Activated T-helper 1 cell treated with Interleukin-2 at 50 U/mL for 16 hours (primary cell): ENCODE data around the gene RNF175.

Experiments used
- DNase-seq: peaks from one replicate; pipeline ENCODE4 v3.0.0-alpha.2; 2020; ENCODE audit warnings: low read depth

The RNF175 gene

DNA sequence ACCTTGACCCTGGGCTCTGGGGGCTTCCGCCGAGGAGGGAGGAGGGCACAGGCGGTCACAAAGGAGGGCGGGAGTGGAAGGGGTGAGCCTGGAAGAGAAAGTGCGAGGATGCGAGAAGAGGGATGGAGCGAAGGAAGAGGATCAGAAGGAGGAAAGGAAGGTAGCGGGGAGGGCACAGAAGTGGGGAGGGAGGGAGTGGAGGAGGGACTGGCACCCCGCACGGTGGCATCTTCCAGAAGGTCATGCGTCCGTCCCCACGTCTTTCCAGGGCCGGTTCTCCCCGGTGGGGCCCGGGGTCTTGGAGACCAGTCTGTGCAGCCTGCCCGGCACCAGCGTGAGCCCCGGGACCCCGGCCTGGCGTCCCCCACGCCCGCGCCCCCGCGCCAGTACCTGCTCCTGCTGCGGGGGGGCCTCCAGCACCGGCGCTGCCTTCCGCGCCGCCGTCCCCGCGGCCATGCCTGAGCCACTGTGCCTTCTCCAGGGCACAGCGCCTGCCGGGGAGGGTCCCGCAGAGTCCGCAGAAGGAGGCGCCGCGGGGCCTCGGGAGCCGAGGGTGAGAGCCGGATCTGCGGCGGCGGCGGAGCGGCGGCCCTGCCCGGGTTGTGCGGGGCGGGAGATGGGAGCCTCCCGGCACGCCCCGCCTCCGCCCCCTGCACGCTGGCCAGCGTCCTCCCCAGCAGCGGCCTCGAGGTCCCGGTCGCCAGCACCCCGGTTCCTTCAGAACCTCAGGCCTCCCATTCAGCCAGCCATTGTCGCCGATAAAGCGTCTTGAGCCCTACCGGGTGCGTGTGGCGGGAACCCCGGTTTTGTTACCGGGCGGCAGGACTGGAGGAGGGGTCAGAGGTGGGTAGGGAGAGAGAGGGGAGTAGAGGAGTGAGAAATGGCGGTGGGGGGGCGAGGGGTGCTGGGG is at the start of gene RNF175:
Gene RNF175, minus strand, starts transcription at position 618 of the 910 bp plus-strand sequence. Its CDS starts 162 bp downstream, at position 456.
- no peak for DNase-seq

DNA sequence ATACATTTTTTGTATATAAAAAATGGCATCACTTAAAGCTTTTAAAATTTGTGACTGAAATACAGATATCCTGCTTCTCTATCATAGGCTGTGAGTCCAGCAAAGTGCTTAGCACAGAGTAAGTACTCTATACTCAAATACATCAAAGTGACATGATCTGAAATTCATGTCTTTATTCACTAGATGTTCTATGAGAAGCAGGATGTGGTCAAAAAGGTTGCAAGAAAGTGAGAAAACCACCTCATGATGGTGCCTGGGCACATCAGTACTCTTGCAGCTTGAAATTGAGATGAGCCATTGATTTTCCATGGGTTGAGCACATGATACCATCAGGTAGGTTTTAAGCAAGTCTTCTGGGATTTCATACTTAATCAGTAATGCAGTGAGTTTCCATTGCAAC is 49.5 kb upstream of the RNF175 start:
- DNase-seq: no peak

DNA sequence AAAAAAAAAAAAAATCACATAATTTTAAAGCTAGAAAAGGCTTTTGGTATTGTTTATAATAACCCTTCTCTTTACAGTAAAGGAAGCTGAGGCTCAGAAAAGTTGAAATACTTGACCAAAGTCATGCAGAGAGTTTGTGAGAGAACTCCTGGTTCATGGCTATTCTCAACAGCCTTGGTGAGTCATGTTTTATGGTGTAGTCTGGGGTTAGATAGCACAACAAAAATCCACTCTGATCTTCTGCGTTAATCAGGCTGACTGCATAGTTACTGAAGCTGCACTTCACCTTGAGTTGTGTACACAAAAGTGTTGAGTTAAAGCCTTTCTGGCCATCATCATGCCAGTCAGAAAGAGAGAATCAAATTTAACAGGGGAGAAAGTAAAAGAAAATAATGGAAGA is 48.4 kb upstream of the RNF175 start:
- no peak for DNase-seq

- DNase-seq: no peak
These were observed 46.2 kb upstream of the RNF175 start for GRCh38 chr4:153806073-153806472.

GRCh38 chr4:153804722-153805121 is 44.9 kb upstream of the RNF175 start:
- DNase-seq: no peak

- no peak for DNase-seq
These were observed 39.9 kb upstream of the RNF175 start for GRCh38 chr4:153799694-153800074.

DNA sequence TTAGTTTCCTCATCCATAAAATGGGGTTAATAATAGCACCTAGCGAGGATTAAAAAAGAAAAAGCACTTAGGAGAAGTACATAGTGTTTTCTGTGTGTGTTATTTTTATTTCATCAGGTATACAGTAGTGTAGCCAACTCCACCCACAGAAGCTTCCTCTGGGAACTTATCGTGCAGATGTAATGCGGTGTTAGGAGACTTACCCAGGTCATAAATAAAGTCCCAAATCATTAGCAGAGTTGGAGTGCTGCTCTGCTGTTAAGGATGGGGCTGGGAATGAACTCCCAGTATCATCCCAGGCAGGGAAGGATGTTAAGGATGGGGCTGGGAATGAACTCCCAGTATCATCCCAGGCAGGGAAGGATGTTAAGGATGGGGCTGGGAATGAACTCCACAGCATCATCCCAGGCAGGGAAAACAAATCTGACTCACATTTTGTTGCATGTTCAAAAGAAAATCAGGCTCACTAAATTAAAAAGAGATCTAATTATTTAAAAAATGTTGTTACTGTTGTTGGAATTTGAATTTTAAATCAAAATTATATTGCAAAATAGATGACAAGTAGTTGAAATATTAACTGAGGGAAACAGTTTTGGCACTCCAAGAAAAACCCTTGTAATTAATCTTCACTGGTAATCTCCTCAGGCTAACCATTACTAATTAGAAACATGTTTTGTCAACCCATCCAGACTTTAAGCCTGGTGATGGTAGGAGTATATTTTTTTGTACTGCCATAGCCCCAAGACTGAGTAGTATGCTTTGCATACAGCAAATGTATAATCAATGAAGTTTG is 39.3 kb upstream of the RNF175 start:
- no peak for DNase-seq

DNA sequence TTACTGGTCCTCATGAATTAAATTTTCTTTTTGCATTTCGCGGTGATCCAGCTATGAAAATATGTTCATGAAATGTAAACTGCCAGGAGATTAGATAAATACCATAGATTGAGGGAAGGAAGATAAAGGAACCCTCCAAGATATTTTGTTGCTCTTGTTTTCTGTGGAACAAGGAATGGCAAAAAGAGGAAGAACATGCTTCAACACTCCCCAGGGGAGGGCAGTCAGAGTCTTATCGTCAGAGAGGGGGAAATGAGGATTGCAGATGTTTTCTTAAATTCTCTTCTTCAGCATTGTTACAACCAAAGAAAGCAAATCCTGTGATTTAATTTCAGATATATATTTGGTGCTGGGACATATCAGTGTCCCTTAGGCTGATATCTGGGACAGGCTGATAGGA is 38.6 kb upstream of the RNF175 start:
- DNase-seq: no peak

GRCh38 chr4:153794006-153794405 is 34.2 kb upstream of the RNF175 start:
- no peak for DNase-seq

- DNase-seq: no peak
These were observed 32.9 kb upstream of the RNF175 start for GRCh38 chr4:153792618-153793247.

DNA sequence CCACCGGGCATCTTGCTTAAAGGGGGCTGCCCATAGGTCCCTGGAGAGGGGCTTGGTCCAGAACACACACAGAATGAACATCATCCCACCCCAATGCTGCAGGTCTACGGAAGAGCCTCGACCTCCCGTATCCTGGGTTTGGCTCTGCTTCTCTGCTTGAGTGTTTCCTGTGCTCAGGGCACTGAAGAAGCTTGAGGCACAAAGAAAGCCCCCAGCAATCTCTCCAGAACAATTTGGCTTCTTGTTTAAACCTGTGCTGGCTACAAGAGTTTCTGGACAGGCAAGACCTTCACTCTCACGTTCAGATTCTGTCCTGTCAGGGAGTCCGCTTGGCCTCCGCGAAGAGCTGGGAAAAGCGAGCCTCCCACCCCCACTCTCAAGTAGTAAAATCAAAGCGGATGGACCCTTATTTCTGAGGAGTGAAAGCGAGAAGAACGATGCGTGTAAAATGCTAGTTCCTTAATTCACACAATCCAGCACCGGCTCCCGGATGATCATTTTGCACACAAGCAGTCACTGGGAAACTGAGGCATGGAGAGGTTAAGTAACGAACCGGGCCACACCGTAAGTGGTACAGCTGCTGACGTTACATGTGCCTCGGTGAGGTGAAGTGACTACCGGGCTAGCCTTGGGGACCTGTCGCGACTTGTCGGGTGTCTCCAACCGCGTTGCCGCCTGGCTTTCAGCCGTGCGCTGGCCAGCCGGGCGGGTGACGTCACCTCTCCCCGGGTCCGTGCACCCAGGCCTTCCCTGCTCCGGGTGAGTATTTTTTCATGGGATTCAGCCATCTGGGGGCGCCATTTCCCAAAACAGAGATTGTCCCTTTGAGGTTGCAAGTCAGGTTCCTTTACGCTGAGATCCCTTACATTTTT is 32.2 kb upstream of the RNF175 start:
- no peak for DNase-seq

DNA sequence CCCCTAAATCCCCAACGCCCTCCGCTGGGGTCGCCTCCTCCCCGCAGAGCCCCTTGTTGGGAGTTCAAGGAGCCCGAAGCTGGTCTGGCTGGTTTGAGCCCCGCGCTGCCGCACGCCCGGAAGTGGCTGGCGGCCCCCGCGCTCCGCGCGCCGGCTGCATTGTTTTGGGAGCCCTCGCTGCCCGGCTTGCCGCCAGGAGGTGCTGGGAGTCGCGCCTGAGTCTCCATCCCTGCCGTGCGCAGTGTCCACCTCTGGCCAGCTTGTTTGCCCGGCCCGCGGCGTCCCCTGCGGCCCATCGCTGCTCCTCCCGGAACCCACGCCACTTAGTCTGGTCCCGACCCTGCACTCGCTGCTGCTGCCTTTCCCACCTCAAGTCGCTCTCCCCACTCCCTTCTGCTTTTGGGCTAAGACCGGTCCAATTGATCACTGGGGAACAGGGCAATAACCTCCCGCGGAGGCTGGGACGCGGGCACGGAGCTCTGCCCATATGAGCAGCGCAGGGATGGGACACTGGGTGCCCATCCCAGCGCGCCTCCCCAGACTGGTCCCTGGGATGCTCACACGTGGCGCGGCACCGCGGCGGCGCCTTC is 31.2 kb upstream of the RNF175 start:
- no peak for DNase-seq

- no peak for DNase-seq
These were observed 30.7 kb upstream of the RNF175 start for GRCh38 chr4:153790500-153790865.

GRCh38 chr4:153789741-153790499 is 30.1 kb upstream of the RNF175 start:
- DNase-seq: no peak

GRCh38 chr4:153788413-153789276 is 28.8 kb upstream of the RNF175 start, which contains the start of gene SFRP2:
TSS of gene SFRP2 (minus strand) at chr4:153789083. CDS start at chr4:153788835, 248 bp downstream.
- no peak for DNase-seq

GRCh38 chr4:153788051-153788412 is 28.2 kb upstream of the RNF175 start:
- DNase-seq: no peak

GRCh38 chr4:153787575-153787974 is 27.8 kb upstream of the RNF175 start:
- no peak for DNase-seq

DNA sequence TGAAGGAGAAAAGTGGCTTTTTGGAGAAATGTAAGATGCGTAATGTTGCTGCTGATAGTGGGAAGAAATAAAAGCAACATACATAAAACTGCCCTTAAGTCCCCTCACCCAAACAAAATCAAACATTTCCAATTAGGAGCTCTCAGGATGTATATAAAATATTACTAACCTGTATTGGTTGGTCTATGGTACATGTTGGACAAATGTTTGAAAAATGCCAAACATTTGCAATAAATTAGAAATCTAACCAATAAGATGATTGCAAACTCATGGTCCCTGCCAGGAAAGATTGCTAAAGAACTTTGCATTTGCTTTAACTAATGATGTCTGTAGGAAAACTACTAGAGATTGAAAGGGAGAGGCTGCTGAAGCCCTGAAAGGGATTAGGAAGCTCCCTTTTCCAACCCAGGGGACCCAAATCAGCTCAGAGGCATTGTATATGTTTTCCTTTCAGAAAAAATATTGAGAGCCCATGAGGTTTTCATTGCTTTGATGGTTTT is 27.3 kb upstream of the RNF175 start:
- DNase-seq: no peak
